Keratinocyte (primary cell): Measurements from ENCODE around the gene ADI1. TPM values are rescaled to one million over a fixed set of nuclear protein-coding genes. Genes with fewer than 3 reads are reported as not detected.

ENCODE experiments used
- DNase-seq: peaks from one replicate; pipeline ENCODE4 v3.0.0-alpha.2; 2011; ENCODE audit warnings: low read depth, missing footprints, low spot score
- FAIRE-seq: peaks from 2 replicates; lab custom pipeline; 2011; peaks lifted over from hg19 to GRCh38; lab: Jason Lieb, UNC
- H2AFZ ChIP-seq: 2 replicates; pipeline ENCODE4 v1.6.0; 2012; ENCODE audit warnings: low read length, control low read depth, inconsistent platforms; ENCODE audit not compliant: control insufficient read depth
- H3K27ac ChIP-seq: 2 replicates; pipeline ENCODE4 v1.5.1; 2011; ENCODE audit warnings: low read length; ENCODE audit not compliant: control insufficient read depth, insufficient read depth
- H3K27me3 ChIP-seq: 3 replicates; pipeline ENCODE4 v1.6.0; 2011; ENCODE audit warnings: low read length; ENCODE audit not compliant: control insufficient read depth, insufficient read depth; ENCODE audit errors: extremely low read depth
- H3K36me3 ChIP-seq, 2 experiments: 2 replicates in 1 of 2; 3 replicates in 1 of 2; pipeline ENCODE4 v1.5.1; 2011; ENCODE audit warnings: low read length in 2 of 2, mild to moderate bottlenecking in 1 of 2; ENCODE audit not compliant: control insufficient read depth in 2 of 2, insufficient read depth in 2 of 2; ENCODE audit errors: extremely low read depth in 1 of 2
- H3K4me1 ChIP-seq: 3 replicates; pipeline ENCODE4 v1.5.1; 2011; ENCODE audit warnings: low read length; ENCODE audit not compliant: control insufficient read depth, insufficient read depth; ENCODE audit errors: extremely low read depth
- H3K4me2 ChIP-seq: 3 replicates; pipeline ENCODE4 v1.6.0; 2011; ENCODE audit warnings: low read depth, low read length; ENCODE audit not compliant: control insufficient read depth, insufficient read depth; ENCODE audit errors: extremely low read depth
- H3K4me3 ChIP-seq, 3 experiments: fragments of 200-600 bp in 1 of 3; sonication (generic) in 1 of 3; 2 replicates in 2 of 3; 3 replicates in 1 of 3; pipeline ENCODE4 v1.5.1; 2011 to 2016; ENCODE audit warnings: low read length in 3 of 3, mild to moderate bottlenecking in 3 of 3, control low read depth in 2 of 3, inconsistent platforms in 1 of 3, low read depth in 1 of 3, mixed read lengths in 1 of 3, mixed run types in 1 of 3, moderate library complexity in 1 of 3; ENCODE audit not compliant: control insufficient read depth in 2 of 3, insufficient read depth in 2 of 3; ENCODE audit errors: extremely low read depth in 1 of 3
- H3K79me2 ChIP-seq: 2 replicates; pipeline ENCODE4 v1.6.0; 2012; ENCODE audit warnings: low read length; ENCODE audit not compliant: control insufficient read depth, insufficient read depth
- H3K9ac ChIP-seq: 3 replicates; pipeline ENCODE4 v1.6.0; 2011; ENCODE audit warnings: low read length; ENCODE audit not compliant: control insufficient read depth, insufficient read depth; ENCODE audit errors: extremely low read depth
- H3K9me1 ChIP-seq: 3 replicates; pipeline ENCODE4 v1.6.0; 2011; ENCODE audit warnings: low read length; ENCODE audit not compliant: control insufficient read depth, insufficient read depth; ENCODE audit errors: extremely low read depth
- H3K9me3 ChIP-seq: 2 replicates; pipeline ENCODE4 v1.5.1; 2012; ENCODE audit warnings: low read depth, low read length; ENCODE audit not compliant: control insufficient read depth
- H4K20me1 ChIP-seq: 3 replicates; pipeline ENCODE4 v1.6.0; 2011; ENCODE audit warnings: low read length; ENCODE audit not compliant: control insufficient read depth, insufficient read depth; ENCODE audit errors: extremely low read depth
- EZH2 ChIP-seq: IDR thresholded peaks from one replicate; pipeline ENCODE4 v1.6.1; 2012; ENCODE audit warnings: inconsistent platforms, mild to moderate bottlenecking, low read length, moderate library complexity
- dilution Hi-C: fragments of 300-500 bp; cut with MboI; formaldehyde crosslinking; loops from one replicate; pipeline ENCODE4 v1.7.0; 2020; ENCODE audit warnings: low sequenced_read_pairs; ENCODE audit not compliant: extremely low pct_ligation_motif_present
- polyA plus RNA-seq, 5 experiments: library from polyadenylated mRNA; depleted of rRNA in 3 of 5; stranded (reverse) in 3 of 5; stranded (forward) in 1 of 5; unstranded in 1 of 5; fragments of >200 nt; gene quantifications; 1 replicate in 1 of 5; 2 replicates in 3 of 5; 3 replicates in 1 of 5; pipeline versions ENCODE4 v1.2.1 to v1.2.3, GENCODE V29; 2011 to 2012; ENCODE audit warnings: missing spikeins in 2 of 5, low read depth in 1 of 5, low replicate concordance in 1 of 5
- TF ChIP-seq, protein P1 (sequence below), 3 experiments: IDR thresholded peaks in 1 of 3; conservative IDR thresholded peaks in 1 of 3; optimal IDR thresholded peaks in 1 of 3; 2 replicates in 2 of 3; 3 replicates in 1 of 3; pipeline versions ENCODE3 to v1.5.1; 2011; ENCODE audit warnings: low read length in 3 of 3, mild to moderate bottlenecking in 3 of 3, moderate library complexity in 2 of 3, control low read depth in 1 of 3, inconsistent platforms in 1 of 3; ENCODE audit not compliant: insufficient read depth in 2 of 3; ENCODE audit errors: extremely low read depth in 1 of 3

Gene ADI1
- polyA plus RNA-seq, 1 donor (not counting 4 experiments of a cell fraction or from before 2014, with no cell fraction given) = 47.4 TPM

DNA sequence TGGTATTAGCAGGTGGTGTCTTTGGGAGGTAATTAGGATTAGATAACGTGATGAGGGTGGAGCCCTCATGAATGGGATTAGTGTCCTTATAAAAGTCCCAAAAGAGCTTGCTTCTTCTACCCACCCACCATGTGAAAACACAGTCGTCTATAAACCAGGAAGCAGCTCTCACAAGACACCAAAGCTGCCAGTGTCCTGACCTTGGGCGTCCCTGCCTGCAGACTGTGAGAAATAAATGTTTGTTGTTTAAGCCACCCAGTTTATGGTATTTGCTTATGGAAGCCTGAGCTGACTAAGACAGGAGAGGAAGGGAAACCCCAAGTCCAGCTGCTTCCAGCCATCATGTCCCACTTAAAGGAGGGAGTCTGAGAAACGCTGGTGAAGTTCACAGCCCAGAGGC, 13.6 kb downstream of the ADI1 start:
- dilution Hi-C loops = no loop called here
- Histone ChIP-seq H3K27ac (no peak overlapping the region), H2AFZ (no peak overlapping the region), H3K9me3 (no peaks in the 10 kb centered on the region), H3K27me3 (no peaks in the 10 kb centered on the region), H3K4me3 (no peak overlapping the region), H4K20me1 (no peaks in the 10 kb centered on the region), H3K9me1 (no peaks in the 10 kb centered on the region), H3K4me2 (no peak overlapping the region), H3K9ac (no peak overlapping the region), H3K4me1 (no peaks in the 10 kb centered on the region), H3K79me2 (peaks cover 8% of the 10 kb centered on the region), H3K36me3 (peaks cover 0 to 14% of the 10 kb centered on the region in 2 experiments)
- FAIRE-seq (no peak), DNase-seq (no peak)
- TF ChIP-seq EZH2 = no peak
- TF ChIP-seq, protein P1, sequence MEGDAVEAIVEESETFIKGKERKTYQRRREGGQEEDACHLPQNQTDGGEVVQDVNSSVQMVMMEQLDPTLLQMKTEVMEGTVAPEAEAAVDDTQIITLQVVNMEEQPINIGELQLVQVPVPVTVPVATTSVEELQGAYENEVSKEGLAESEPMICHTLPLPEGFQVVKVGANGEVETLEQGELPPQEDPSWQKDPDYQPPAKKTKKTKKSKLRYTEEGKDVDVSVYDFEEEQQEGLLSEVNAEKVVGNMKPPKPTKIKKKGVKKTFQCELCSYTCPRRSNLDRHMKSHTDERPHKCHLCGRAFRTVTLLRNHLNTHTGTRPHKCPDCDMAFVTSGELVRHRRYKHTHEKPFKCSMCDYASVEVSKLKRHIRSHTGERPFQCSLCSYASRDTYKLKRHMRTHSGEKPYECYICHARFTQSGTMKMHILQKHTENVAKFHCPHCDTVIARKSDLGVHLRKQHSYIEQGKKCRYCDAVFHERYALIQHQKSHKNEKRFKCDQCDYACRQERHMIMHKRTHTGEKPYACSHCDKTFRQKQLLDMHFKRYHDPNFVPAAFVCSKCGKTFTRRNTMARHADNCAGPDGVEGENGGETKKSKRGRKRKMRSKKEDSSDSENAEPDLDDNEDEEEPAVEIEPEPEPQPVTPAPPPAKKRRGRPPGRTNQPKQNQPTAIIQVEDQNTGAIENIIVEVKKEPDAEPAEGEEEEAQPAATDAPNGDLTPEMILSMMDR (optimal IDR thresholded peaks at IDR 0.05 in 1 of 3, IDR thresholded peaks at IDR 0.05 in 1 of 3, conservative IDR thresholded peaks at IDR 0.05 in 1 of 3; ENCODE audit: extremely low read depth in 1 of 3, insufficient read depth in 2 of 3, low read length in 3 of 3) = no peak

DNA sequence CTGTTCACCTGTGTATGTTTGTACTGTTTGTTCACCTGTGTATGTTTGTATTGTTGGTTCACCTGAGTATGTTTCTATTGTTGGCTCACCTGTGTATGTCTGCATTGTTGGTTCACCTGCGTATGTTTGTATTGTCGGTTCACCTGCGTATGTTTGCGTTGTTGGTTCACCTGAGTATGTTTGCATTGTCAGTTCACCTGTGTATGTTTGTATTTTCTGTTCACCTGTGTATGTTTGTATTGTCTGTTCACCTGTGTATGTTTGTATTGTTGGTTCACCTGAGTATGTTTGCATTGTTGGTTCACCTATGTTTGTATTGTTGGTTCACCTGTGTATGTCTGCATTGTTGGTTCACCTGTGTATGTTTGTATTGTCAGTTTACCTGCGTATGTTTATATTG, 14.6 kb downstream of the ADI1 start:
- Histone ChIP-seq H3K79me2 (peaks cover 8% of the 10 kb centered on the region), H3K4me1 (no peaks in the 10 kb centered on the region), H3K27ac (no peak overlapping the region), H3K9ac (no peak overlapping the region), H3K4me2 (no peak overlapping the region), H3K27me3 (no peaks in the 10 kb centered on the region), H4K20me1 (no peaks in the 10 kb centered on the region), H3K4me3 (no peak overlapping the region), H3K9me3 (no peaks in the 10 kb centered on the region), H3K36me3 (peaks cover 0 to 19% of the 10 kb centered on the region in 2 experiments), H3K9me1 (no peaks in the 10 kb centered on the region), H2AFZ (no peak overlapping the region)
- dilution Hi-C loops = no loop called here
- TF ChIP-seq EZH2 = no peak
- TF ChIP-seq, protein P1 (optimal IDR thresholded peaks at IDR 0.05 in 1 of 3, IDR thresholded peaks at IDR 0.05 in 1 of 3, conservative IDR thresholded peaks at IDR 0.05 in 1 of 3; ENCODE audit: extremely low read depth in 1 of 3, insufficient read depth in 2 of 3, low read length in 3 of 3) = no peak
- DNase-seq (no peak), FAIRE-seq (no peak)
